Natural killer cell (primary cell): ENCODE measurements around the gene AFAP1. TPM values are rescaled to one million over a fixed set of nuclear protein-coding genes. Genes with fewer than 3 reads are reported as not detected.

ENCODE experiments used
- ATAC-seq, 3 donors: fragments of 150-1000 bp in 2 of 3; fragments of 200-7000 bp in 1 of 3; cut with Tn5 transposase; 1 replicate in 1 of 3; 2 replicates in 2 of 3; pipeline ENCODE4 v1.10.0; 2021; ENCODE audit warnings: mild to moderate bottlenecking in 2 of 3, moderate library complexity in 2 of 3
- DNase-seq, 2 donors: peaks; one replicate each; pipeline versions ENCODE4 v3.0.0 to v3.0.0-alpha.2; 2013 to 2021; ENCODE audit warnings: mixed read lengths in 1 of 2
- H3K27ac ChIP-seq: one replicate; pipeline ENCODE4 v1.5.1; 2013; ENCODE audit warnings: mild to moderate bottlenecking, low read length
- H3K27me3 ChIP-seq: one replicate; pipeline ENCODE4 v1.6.1; 2013; ENCODE audit warnings: low read length; ENCODE audit not compliant: control insufficient read depth, insufficient read depth
- H3K36me3 ChIP-seq: one replicate; pipeline ENCODE4 v1.6.1; 2013; ENCODE audit warnings: low read length; ENCODE audit not compliant: control insufficient read depth, insufficient read depth
- H3K4me1 ChIP-seq: one replicate; pipeline ENCODE4 v1.6.1; 2013; ENCODE audit warnings: low read length; ENCODE audit not compliant: control insufficient read depth, insufficient read depth
- H3K4me3 ChIP-seq: one replicate; pipeline ENCODE4 v1.5.1; 2013; ENCODE audit warnings: low read length
- H3K9me3 ChIP-seq: one replicate; pipeline ENCODE4 v1.6.1; 2013; ENCODE audit warnings: low read length; ENCODE audit not compliant: control insufficient read depth, insufficient read depth
- H3K27ac Mint-ChIP-seq, 2 donors: one replicate each; pipeline ENCODE4 v1.8.0; 2022; ENCODE audit warnings: mild to moderate bottlenecking in 2 of 2, mixed read lengths in 2 of 2, moderate library complexity in 1 of 2
- H3K27me3 Mint-ChIP-seq, 2 donors: one replicate each; pipeline ENCODE4 v1.8.0; 2022; ENCODE audit warnings: low read depth in 2 of 2, mixed read lengths in 2 of 2
- H3K36me3 Mint-ChIP-seq: one replicate; pipeline ENCODE4 v1.8.0; 2022; ENCODE audit warnings: mixed read lengths
- H3K4me1 Mint-ChIP-seq, 2 donors: one replicate each; pipeline ENCODE4 v1.8.0; 2022; ENCODE audit warnings: mixed read lengths in 2 of 2
- H3K4me3 Mint-ChIP-seq: one replicate; pipeline ENCODE4 v1.8.0; 2022; ENCODE audit warnings: mild to moderate bottlenecking, moderate library complexity, mixed read lengths
- H3K9me3 Mint-ChIP-seq, 2 donors: one replicate each; pipeline ENCODE4 v1.8.0; 2022; ENCODE audit warnings: mixed read lengths in 2 of 2
- WGBS: methylation state at CpG from one replicate; pipeline ENCODE4 v1.1.7; 2013; ENCODE audit warnings: missing lambda C conversion rate; ENCODE audit not compliant: insufficient coverage; 5-methylcytosine and 5-hydroxymethylcytosine counted together
- intact Hi-C: fragments of 100-400 bp; cut with micrococcal nuclease; formaldehyde crosslinking; loops from one replicate; pipeline ENCODE4 v1.14.2; 2022
- total RNA-seq, 4 donors: library from RNA; stranded (reverse); fragments of 120-200 nt in 1 of 4; gene quantifications; one replicate each; pipeline versions ENCODE4 v1.2.3 to v1.2.4, GENCODE V29; 2013 to 2022
- TF ChIP-seq, protein P1 (sequence below): fragments of 200-600 bp; IDR thresholded peaks from one replicate; pipeline ENCODE4 v1.8.0; 2022; ENCODE audit warnings: antibody characterized with exemption

Gene AFAP1
- total RNA-seq, 3 donors from 2014 or later (not counting 1 experiment from before 2014, with no cell fraction given), result 4.9 to 12.5 (median 9.5) TPM

DNA sequence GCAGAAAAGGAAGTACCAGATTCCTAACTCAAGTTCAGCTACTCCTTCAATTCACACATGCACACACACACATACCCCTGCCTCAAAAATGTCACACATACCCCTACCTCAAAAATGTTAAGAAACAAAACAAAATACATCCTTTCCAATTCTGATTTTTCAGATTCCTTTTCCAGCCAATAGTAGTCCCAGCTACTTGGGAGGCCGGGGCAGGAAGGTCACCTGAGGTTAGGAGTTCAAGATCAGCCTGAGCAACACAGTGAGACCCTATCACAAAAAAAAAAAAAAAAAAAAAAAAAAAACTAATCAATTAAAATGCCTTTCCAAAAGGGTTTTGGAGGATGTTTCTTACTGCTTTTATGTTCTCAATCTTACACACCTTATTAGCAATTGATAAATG is 138.0 kb downstream of the AFAP1 start:
- H3K4me3 ChIP-seq, result no peak overlapping the region
- no peak overlapping the region for H3K27ac ChIP-seq
- no peaks in the 10 kb centered on the region for H3K9me3 Mint-ChIP-seq
- ATAC-seq (no peak), DNase-seq (no peak)
- H3K36me3 ChIP-seq, result no peaks in the 10 kb centered on the region
- TF ChIP-seq, protein P1, sequence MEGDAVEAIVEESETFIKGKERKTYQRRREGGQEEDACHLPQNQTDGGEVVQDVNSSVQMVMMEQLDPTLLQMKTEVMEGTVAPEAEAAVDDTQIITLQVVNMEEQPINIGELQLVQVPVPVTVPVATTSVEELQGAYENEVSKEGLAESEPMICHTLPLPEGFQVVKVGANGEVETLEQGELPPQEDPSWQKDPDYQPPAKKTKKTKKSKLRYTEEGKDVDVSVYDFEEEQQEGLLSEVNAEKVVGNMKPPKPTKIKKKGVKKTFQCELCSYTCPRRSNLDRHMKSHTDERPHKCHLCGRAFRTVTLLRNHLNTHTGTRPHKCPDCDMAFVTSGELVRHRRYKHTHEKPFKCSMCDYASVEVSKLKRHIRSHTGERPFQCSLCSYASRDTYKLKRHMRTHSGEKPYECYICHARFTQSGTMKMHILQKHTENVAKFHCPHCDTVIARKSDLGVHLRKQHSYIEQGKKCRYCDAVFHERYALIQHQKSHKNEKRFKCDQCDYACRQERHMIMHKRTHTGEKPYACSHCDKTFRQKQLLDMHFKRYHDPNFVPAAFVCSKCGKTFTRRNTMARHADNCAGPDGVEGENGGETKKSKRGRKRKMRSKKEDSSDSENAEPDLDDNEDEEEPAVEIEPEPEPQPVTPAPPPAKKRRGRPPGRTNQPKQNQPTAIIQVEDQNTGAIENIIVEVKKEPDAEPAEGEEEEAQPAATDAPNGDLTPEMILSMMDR, result no peak
- no peaks in the 10 kb centered on the region for H3K9me3 ChIP-seq
- H3K4me1 Mint-ChIP-seq, result peaks cover 6% of the 10 kb centered on the region in 2 donors
- H3K27me3 ChIP-seq, result no peaks in the 10 kb centered on the region
- peaks cover 0 to 19% of the 10 kb centered on the region in 2 donors for H3K27me3 Mint-ChIP-seq
- intact Hi-C loops, result loop anchor here (1.0 to 5.0 kb wide), 2 partner anchors 39 to 609 kb away; partner anchors contain the start of gene SORCS2
- no peak overlapping the region for H3K4me3 Mint-ChIP-seq
- 43% methylated on average over 1 of the region's 1 CpG for WGBS
- peaks cover 9% of the 10 kb centered on the region for H3K36me3 Mint-ChIP-seq
- no peaks in the 10 kb centered on the region for H3K4me1 ChIP-seq
- H3K27ac Mint-ChIP-seq, result no peak overlapping the region

DNA sequence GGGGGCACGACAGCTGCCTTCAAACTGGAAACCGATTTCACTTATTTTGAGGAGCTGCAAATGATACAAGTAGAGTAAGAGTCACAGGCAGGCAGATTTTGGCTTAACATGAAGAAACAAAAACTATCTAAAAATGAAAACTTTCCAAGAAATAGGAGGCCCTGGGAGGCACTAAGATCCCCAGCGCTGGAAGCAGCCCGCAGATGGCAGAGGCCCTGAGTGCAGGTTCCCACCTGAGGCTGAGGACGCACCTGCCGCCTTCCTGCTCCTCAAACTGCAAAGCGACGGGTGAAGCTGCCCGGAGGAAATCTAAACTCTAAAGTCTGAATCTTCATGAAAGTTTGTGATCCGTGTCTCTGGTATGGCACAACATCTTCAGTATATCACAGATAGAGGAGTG is 138.7 kb downstream of the AFAP1 start:
- peaks cover 0 to 19% of the 10 kb centered on the region in 2 donors for H3K27me3 Mint-ChIP-seq
- H3K9me3 Mint-ChIP-seq, result no peaks in the 10 kb centered on the region
- no peak overlapping the region for H3K27ac Mint-ChIP-seq
- Histone ChIP-seq H3K4me1 (no peaks in the 10 kb centered on the region), H3K27me3 (no peaks in the 10 kb centered on the region), H3K36me3 (no peaks in the 10 kb centered on the region), H3K27ac (no peak overlapping the region), H3K4me3 (no peak overlapping the region), H3K9me3 (no peaks in the 10 kb centered on the region)
- DNase-seq (no peak), ATAC-seq (no peak)
- peaks cover 9% of the 10 kb centered on the region for H3K36me3 Mint-ChIP-seq
- H3K4me1 Mint-ChIP-seq, result peaks cover 6% of the 10 kb centered on the region in 2 donors
- 90% methylated on average over 9 of the region's 10 CpGs for WGBS
- intact Hi-C loops, result loop anchor here (5.0 kb wide), 1 partner anchor 39 kb away; no protein-coding TSS in a partner anchor
- TF ChIP-seq, protein P1, result no peak
- no peak overlapping the region for H3K4me3 Mint-ChIP-seq

DNA sequence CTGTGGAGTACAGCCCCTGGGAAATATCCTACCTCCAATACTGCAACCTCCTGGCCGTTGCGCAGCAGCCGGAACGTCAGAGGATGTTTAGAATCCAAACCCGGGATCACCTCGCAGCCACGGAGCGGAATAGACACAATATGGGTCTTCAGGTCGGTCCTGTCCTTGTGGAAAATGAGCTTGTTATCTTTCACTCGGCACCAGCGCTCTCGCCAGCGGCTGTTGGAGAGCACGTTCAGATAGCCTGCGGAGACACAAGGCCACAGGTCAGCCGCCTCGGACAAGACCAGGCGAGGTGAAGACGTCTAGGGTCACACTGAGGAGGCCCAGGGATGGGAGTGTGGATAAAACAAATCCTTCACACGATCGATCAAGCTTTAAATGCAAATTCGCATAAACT is 139.3 kb downstream of the AFAP1 start:
- Mint-ChIP-seq H3K27ac (no peak overlapping the region), H3K4me3 (no peak overlapping the region), H3K27me3 (peaks cover 0 to 15% of the 10 kb centered on the region in 2 donors), H3K4me1 (peaks cover 6% of the 10 kb centered on the region in 2 donors), H3K36me3 (peaks cover 9% of the 10 kb centered on the region), H3K9me3 (no peaks in the 10 kb centered on the region)
- no peak for ATAC-seq
- Histone ChIP-seq H3K4me1 (no peaks in the 10 kb centered on the region), H3K4me3 (no peak overlapping the region), H3K9me3 (no peaks in the 10 kb centered on the region), H3K36me3 (no peaks in the 10 kb centered on the region), H3K27me3 (no peaks in the 10 kb centered on the region), H3K27ac (no peak overlapping the region)
- intact Hi-C loops, result loop anchor here (5.0 kb wide), 1 partner anchor 38 kb away; no protein-coding TSS in a partner anchor
- 93% methylated on average over 22 of the region's 22 CpGs for WGBS
- no peak for DNase-seq
- TF ChIP-seq, protein P1, result no peak

DNA sequence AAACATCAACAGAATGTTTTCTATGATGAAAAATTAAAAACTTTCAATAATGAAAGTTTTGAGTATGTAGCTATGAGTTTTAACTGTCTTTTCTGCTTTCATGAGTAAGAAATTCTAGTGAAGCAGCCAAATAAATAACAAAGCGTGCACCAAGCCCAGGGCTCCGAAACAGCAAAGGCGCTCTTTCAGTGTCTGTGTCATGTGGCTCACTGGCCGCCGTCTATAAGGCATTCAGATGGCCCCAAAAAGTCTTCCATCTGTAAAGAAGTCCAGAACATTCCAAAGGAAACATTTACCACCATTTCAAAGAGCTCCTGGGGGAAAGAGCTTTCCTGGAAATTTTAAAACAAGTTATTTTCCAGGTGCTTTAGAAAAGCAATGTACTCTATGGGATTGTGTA is 139.9 kb downstream of the AFAP1 start:
- intact Hi-C loops, result loop anchor here (5.0 kb wide), 1 partner anchor 37 kb away; no protein-coding TSS in a partner anchor
- no peak overlapping the region for H3K27ac Mint-ChIP-seq
- 93% methylated on average over 5 of the region's 5 CpGs for WGBS

More for the DNA sequence above, 139.9 kb downstream of the AFAP1 start:
- Histone ChIP-seq H3K9me3 (no peaks in the 10 kb centered on the region), H3K27me3 (no peaks in the 10 kb centered on the region), H3K36me3 (no peaks in the 10 kb centered on the region), H3K27ac (no peak overlapping the region), H3K4me3 (no peak overlapping the region), H3K4me1 (no peaks in the 10 kb centered on the region)
- Mint-ChIP-seq H3K4me3 (no peak overlapping the region), H3K27me3 (peaks cover 0 to 13% of the 10 kb centered on the region in 2 donors), H3K9me3 (no peaks in the 10 kb centered on the region), H3K4me1 (peaks cover 6% of the 10 kb centered on the region in 2 donors), H3K36me3 (peaks cover 9% of the 10 kb centered on the region)
- TF ChIP-seq, protein P1, result no peak
- DNase-seq (no peak), ATAC-seq (no peak)
